WTC11 (cell line): ENCODE results near the gene CNDP2. TPM values are rescaled to one million over a fixed set of nuclear protein-coding genes. Genes with fewer than 3 reads are reported as not detected.

Experiments used
- ATAC-seq: fragments of 200-7000 bp; cut with Tn5 transposase; 2 replicates; pipeline ENCODE4 v1.10.0; 2021; ENCODE audit warnings: mild to moderate bottlenecking, moderate library complexity
- CTCF ChIA-PET: fragments of 300-600 bp; sonication (Branson Sonifier 250); formaldehyde crosslinking; loops from one replicate; lab custom pipeline; 2021; ENCODE audit warnings: antibody characterized with exemption; lab: Charles Lee
- POLR2A ChIA-PET: fragments of 350-600 bp; sonication (Branson Sonifier 250); formaldehyde crosslinking; loops from one replicate; lab custom pipeline; 2021; ENCODE audit warnings: antibody characterized with exemption; lab: Charles Lee
- DNase-seq: peaks from one replicate; pipeline ENCODE4 v3.0.0; 2021; ENCODE audit warnings: low spot score
- H3K27ac Mint-ChIP-seq: 2 replicates; pipeline ENCODE4 v1.8.0; 2021; ENCODE audit warnings: mixed read lengths
- H3K27me3 Mint-ChIP-seq: 2 replicates; pipeline ENCODE4 v1.8.0; 2021; ENCODE audit warnings: low read depth, mild to moderate bottlenecking, moderate library complexity, mixed read lengths
- H3K36me3 Mint-ChIP-seq: 2 replicates; pipeline ENCODE4 v1.8.0; 2021; ENCODE audit warnings: mixed read lengths
- H3K4me1 Mint-ChIP-seq: 2 replicates; pipeline ENCODE4 v1.8.0; 2022; ENCODE audit warnings: mixed read lengths
- H3K4me3 Mint-ChIP-seq: 2 replicates; pipeline ENCODE4 v1.8.0; 2021; ENCODE audit warnings: mild to moderate bottlenecking, moderate library complexity, mixed read lengths
- H3K9me3 Mint-ChIP-seq: 2 replicates; pipeline ENCODE4 v1.8.0; 2021; ENCODE audit warnings: mixed read lengths
- ATF3 ChIP-seq: sonication (generic); formaldehyde crosslinking; conservative IDR thresholded peaks from 2 replicates; pipeline ENCODE4 v1.8.1; 2022; ENCODE audit warnings: mild to moderate bottlenecking, missing genetic modification reagents
- E2F5 ChIP-seq: sonication (generic); formaldehyde crosslinking; IDR thresholded peaks from 2 replicates; pipeline ENCODE4 v1.8.1; 2022; ENCODE audit warnings: mild to moderate bottlenecking, moderate library complexity, missing genetic modification reagents
- ESRRA ChIP-seq: sonication (generic); formaldehyde crosslinking; IDR thresholded peaks from 2 replicates; pipeline ENCODE4 v1.8.1; 2022; ENCODE audit warnings: mild to moderate bottlenecking, missing genetic modification reagents, borderline replicate concordance
- FOXK1 ChIP-seq: sonication (generic); formaldehyde crosslinking; IDR thresholded peaks from 2 replicates; pipeline ENCODE4 v1.8.0; 2022; ENCODE audit warnings: mild to moderate bottlenecking, moderate library complexity, missing genetic modification reagents
- HMGA2 ChIP-seq: fragments of 250-450 bp; sonication (Bioruptor Pico); IDR thresholded peaks from 2 replicates; pipeline ENCODE4 v1.4.0; 2021; ENCODE audit warnings: mild to moderate bottlenecking, moderate library complexity
- JUN ChIP-seq: sonication (generic); formaldehyde crosslinking; IDR thresholded peaks from 2 replicates; pipeline ENCODE4 v1.8.0; 2023; ENCODE audit warnings: mild to moderate bottlenecking, missing genetic modification reagents
- KAT7 ChIP-seq: sonication (generic); formaldehyde crosslinking; IDR thresholded peaks from 2 replicates; pipeline ENCODE4 v1.8.1; 2023; ENCODE audit warnings: missing genetic modification reagents, mild to moderate bottlenecking, borderline replicate concordance
- NFE2L1 ChIP-seq: sonication (generic); formaldehyde crosslinking; IDR thresholded peaks from 2 replicates; pipeline ENCODE4 v1.8.1; 2023; ENCODE audit warnings: missing genetic modification reagents
- NR2C2 ChIP-seq: sonication (generic); formaldehyde crosslinking; IDR thresholded peaks from 2 replicates; pipeline ENCODE4 v1.8.0; 2022; ENCODE audit warnings: mild to moderate bottlenecking, missing genetic modification reagents
- NR3C1 ChIP-seq: sonication (generic); formaldehyde crosslinking; conservative IDR thresholded peaks from 2 replicates; pipeline ENCODE4 v1.8.1; 2023; ENCODE audit warnings: low read depth, mild to moderate bottlenecking, missing genetic modification reagents
- RELA ChIP-seq: sonication (generic); formaldehyde crosslinking; IDR thresholded peaks from 2 replicates; pipeline ENCODE4 v1.8.1; 2022; ENCODE audit warnings: missing genetic modification reagents, mild to moderate bottlenecking, borderline replicate concordance
- SOX15 ChIP-seq: fragments of 250-450 bp; sonication (Bioruptor Pico); IDR thresholded peaks from 2 replicates; pipeline ENCODE4 v1.9.0; 2021; ENCODE audit warnings: mild to moderate bottlenecking
- SP1 ChIP-seq: sonication (generic); formaldehyde crosslinking; conservative IDR thresholded peaks from 2 replicates; pipeline ENCODE4 v1.8.1; 2022; ENCODE audit warnings: missing genetic modification reagents
- ZBTB21 ChIP-seq: sonication (generic); formaldehyde crosslinking; IDR thresholded peaks from 2 replicates; pipeline ENCODE4 v1.8.1; 2023; ENCODE audit warnings: mild to moderate bottlenecking, missing genetic modification reagents, borderline replicate concordance
- ZNF281 ChIP-seq: sonication (generic); formaldehyde crosslinking; IDR thresholded peaks from 2 replicates; pipeline ENCODE4 v1.8.0; 2023; ENCODE audit warnings: mild to moderate bottlenecking, missing genetic modification reagents
- ZNF423 ChIP-seq: fragments of 250-450 bp; sonication (Bioruptor Pico); IDR thresholded peaks from 2 replicates; pipeline ENCODE4 v2.1.2; 2022; ENCODE audit warnings: mild to moderate bottlenecking, moderate library complexity
- ZNF425 ChIP-seq: fragments of 250-450 bp; sonication (Bioruptor Pico); conservative IDR thresholded peaks from 2 replicates; pipeline ENCODE4 v1.9.0; 2021; ENCODE audit warnings: mild to moderate bottlenecking
- ZNF532 ChIP-seq: fragments of 250-450 bp; sonication (Bioruptor Pico); IDR thresholded peaks from 2 replicates; pipeline ENCODE4 v1.9.0; 2021; ENCODE audit warnings: mild to moderate bottlenecking, borderline replicate concordance
- total RNA-seq: library from RNA; stranded (reverse); gene quantifications from 3 replicates; pipeline ENCODE4 v1.2.3, GENCODE V29; 2021
- TF ChIP-seq, protein P1 (sequence below): fragments of 200-600 bp; IDR thresholded peaks from 2 replicates; pipeline ENCODE4 v1.8.0; 2022; ENCODE audit warnings: antibody characterized with exemption

CNDP2 gene
- total RNA-seq, 1 experiment from 2014 or later, result 248 TPM

- Mint-ChIP-seq H3K27ac (no peak overlapping the region), H3K36me3 (peaks cover 66% of the 10 kb centered on the region), H3K4me3 (no peak overlapping the region), H3K4me1 (no peaks in the 10 kb centered on the region), H3K9me3 (no peaks in the 10 kb centered on the region), H3K27me3 (no peaks in the 10 kb centered on the region)
- ATAC-seq (no peak), DNase-seq (no peak)
- TF ChIP-seq, protein P1, sequence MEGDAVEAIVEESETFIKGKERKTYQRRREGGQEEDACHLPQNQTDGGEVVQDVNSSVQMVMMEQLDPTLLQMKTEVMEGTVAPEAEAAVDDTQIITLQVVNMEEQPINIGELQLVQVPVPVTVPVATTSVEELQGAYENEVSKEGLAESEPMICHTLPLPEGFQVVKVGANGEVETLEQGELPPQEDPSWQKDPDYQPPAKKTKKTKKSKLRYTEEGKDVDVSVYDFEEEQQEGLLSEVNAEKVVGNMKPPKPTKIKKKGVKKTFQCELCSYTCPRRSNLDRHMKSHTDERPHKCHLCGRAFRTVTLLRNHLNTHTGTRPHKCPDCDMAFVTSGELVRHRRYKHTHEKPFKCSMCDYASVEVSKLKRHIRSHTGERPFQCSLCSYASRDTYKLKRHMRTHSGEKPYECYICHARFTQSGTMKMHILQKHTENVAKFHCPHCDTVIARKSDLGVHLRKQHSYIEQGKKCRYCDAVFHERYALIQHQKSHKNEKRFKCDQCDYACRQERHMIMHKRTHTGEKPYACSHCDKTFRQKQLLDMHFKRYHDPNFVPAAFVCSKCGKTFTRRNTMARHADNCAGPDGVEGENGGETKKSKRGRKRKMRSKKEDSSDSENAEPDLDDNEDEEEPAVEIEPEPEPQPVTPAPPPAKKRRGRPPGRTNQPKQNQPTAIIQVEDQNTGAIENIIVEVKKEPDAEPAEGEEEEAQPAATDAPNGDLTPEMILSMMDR, result no peak
- no peak for TF ChIP-seq HMGA2
- no peak for TF ChIP-seq ZNF532 (CRISPR knock-in tag)
- TF ChIP-seq RELA (CRISPR knock-in tag), result no peak
- TF ChIP-seq NFE2L1 (CRISPR knock-in tag), result no peak
- TF ChIP-seq ZBTB21, result no peak
- TF ChIP-seq NR2C2 (CRISPR knock-in tag), result no peak
- no peak for TF ChIP-seq ZNF423 (CRISPR knock-in tag)
- no peak for TF ChIP-seq FOXK1 (CRISPR knock-in tag)
- TF ChIP-seq SP1 (CRISPR knock-in tag), result no peak
- no peak for TF ChIP-seq KAT7 (CRISPR knock-in tag)
- TF ChIP-seq JUN, result no peak
- TF ChIP-seq ZNF281 (CRISPR knock-in tag), result no peak
- TF ChIP-seq E2F5 (CRISPR knock-in tag), result no peak
- TF ChIP-seq ATF3 (CRISPR knock-in tag), result no peak
- no peak for TF ChIP-seq SOX15 (CRISPR knock-in tag)
- no peak for TF ChIP-seq ZNF425 (CRISPR knock-in tag)
- no peak for TF ChIP-seq NR3C1 (CRISPR knock-in tag)
- no peak for TF ChIP-seq ESRRA (CRISPR knock-in tag)
- POLR2A ChIA-PET, result no interaction called here
- CTCF ChIA-PET, result no interaction called here
Observed at GRCh38 chr18:74513883-74514205, 17.7 kb downstream of the CNDP2 start.
